GM10266 (cell line): Measurements from ENCODE around the gene TSPAN9.

Experiments used
- DNase-seq: peaks from one replicate; pipeline ENCODE4 v3.0.0; 2012; ENCODE audit errors: extremely low spot score
- CTCF ChIP-seq: IDR thresholded peaks from 2 replicates; pipeline ENCODE4 v1.5.1; 2012; ENCODE audit warnings: mild to moderate bottlenecking, low read depth; ENCODE audit not compliant: control insufficient read depth, insufficient read depth; ENCODE audit errors: missing control alignments

TSPAN9 gene

GRCh38 chr12:3229577-3229976 is 152.4 kb downstream of the TSPAN9 start:
- no peak for TF ChIP-seq CTCF
- no peak for DNase-seq

GRCh38 chr12:3230758-3231375 is 153.7 kb downstream of the TSPAN9 start:
- DNase-seq, result no peak
- TF ChIP-seq CTCF, result no peak

- no peak for DNase-seq
- no peak for TF ChIP-seq CTCF
Observed at GRCh38 chr12:3231399-3231876, 154.3 kb downstream of the TSPAN9 start.

- DNase-seq, result no peak
- TF ChIP-seq CTCF, result no peak
Observed at GRCh38 chr12:3233797-3234196, 156.6 kb downstream of the TSPAN9 start.

- DNase-seq, result no peak
- TF ChIP-seq CTCF, result no peak
Observed at GRCh38 chr12:3236345-3237187, 159.4 kb downstream of the TSPAN9 start.

GRCh38 chr12:3238196-3238595 is 161.0 kb downstream of the TSPAN9 start:
- TF ChIP-seq CTCF, result no peak

GRCh38 chr12:3241621-3242020 is 164.4 kb downstream of the TSPAN9 start:
- no peak for TF ChIP-seq CTCF
- DNase-seq, result no peak

More at GRCh38 chr12:3238196-3238595, 161.0 kb downstream of the TSPAN9 start:
- no peak for DNase-seq
